Stimulated activated CD8-positive, alpha-beta memory T cell treated with anti-CD3 and anti-CD28 coated beads, Interleukin-2, amount 100 ng/mL, for 48 hours (primary cell): ENCODE measurements around the gene SMC5.
"Not testable (repeated sequence)": the region's sequence is repeated elsewhere in the genome, so short reads cannot be mapped to it uniquely, and the experiment has no call there.

ENCODE experiments used
- DNase-seq, 2 donors: peaks; one replicate each; pipeline ENCODE4 v3.0.0-alpha.2; 2020; ENCODE audit warnings: low read depth in 2 of 2

SMC5 gene

DNA sequence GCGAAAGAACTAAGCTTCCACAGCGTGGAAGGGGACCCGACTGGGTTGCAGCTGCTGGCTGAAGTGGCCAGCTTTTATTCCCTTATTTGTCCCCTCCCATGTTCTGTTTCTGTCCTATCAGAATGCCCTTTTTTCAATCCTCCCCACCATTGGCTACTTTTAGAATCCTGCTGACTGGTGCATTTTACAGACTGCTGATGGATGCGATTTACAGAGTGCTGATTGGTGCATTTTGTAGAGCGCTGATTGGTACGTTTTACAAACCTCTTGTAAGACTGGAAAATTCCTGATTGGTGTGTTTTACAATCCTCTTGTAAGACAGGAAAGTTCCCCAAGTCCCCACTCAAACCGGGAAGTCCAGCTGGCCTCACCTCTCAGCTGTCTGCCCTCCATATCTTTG lies 105.0 kb downstream of the SMC5 start:
- DNase-seq: no peak

DNA sequence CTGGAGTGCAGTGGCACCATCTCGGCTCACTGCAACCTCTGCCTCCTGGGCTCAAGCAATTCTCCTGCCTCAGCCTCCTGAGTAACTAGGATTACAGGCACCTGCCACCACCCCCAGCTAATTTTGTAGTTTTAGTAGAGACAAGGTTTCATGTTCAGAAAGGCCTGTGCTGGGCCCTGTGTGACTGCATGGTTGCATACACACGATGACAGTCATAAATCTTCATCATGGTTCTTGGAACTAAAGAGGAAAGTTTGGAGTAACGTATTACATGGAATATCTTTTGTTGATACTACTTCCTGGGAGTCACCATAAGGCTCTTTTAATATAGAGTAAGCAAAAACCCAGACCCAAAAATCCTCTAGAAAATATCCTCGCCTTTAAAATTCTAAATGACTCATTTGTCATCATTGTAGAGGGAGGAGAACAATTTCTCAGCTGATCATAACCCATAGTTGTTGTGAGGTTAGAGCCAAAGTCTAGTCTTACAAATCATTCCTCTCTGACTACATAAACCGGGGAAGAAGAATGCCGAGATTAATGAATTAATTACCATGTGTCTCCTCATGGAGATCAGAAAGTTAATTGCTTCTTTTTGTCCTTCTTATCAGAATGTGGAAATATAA lies 108.6 kb downstream of the SMC5 start:
- DNase-seq: no peak

DNA sequence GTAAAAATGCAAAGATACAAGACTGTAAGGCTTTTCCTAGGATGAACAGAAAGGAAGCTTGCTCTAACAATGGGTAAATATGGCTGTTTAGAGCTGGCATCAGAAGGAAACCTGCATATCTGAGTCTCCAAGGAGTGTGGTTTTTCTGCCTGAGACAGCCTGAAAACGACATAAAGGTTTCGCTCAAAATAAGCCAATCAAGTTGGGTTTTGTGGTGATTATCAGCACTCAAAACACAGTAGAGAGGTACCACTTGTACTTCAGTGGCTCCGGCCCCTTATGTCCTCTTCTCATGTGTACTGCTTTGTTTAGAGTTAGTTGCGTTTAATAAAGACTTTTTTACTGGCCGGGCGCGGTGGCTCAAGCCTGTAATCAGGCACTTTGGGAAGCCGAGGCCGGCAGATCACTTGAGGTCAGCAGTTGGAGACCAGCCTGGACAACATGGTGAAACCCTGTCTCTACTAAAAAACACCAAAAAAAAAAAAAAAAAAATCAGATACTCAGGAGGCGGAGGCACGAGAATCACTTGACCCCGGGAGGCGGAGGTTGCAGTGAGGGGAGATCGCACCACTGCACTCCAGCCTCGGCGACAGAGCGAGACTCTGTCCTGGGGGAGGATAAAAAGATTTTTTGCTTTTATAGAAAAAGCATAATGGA lies 116.3 kb downstream of the SMC5 start:
- DNase-seq: no peak

DNA sequence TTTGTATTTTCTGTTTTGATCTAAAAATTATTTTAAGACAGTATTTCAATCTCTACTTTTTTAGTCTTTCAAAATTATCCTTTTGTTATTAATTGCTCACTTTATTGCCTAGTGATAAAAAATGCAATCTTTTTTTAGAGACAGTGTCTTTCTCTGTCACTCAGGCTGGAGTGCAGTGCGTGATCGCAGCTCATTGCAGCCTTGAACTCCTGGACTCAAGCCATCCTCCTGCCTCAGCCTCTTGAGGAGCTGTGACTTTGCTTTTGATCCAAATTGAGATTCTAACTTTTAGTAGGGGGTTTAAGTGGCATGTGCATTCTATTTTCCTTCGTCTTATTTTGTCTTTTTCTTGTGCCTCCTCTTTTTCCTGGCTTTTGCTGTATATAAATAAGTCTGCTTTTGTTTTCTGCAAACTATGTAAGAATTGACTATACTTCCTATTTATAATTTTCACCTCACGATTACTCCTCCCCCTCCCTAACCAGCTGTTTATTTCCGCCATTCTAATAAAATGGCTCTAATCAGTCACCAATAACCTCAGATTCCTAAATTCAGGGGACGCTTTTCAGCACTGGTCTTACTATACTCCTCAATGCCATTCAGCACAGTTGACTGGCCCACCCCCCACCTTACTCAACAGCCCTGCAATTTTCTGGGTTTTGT lies 123.4 kb downstream of the SMC5 start:
- no peak for DNase-seq

DNA sequence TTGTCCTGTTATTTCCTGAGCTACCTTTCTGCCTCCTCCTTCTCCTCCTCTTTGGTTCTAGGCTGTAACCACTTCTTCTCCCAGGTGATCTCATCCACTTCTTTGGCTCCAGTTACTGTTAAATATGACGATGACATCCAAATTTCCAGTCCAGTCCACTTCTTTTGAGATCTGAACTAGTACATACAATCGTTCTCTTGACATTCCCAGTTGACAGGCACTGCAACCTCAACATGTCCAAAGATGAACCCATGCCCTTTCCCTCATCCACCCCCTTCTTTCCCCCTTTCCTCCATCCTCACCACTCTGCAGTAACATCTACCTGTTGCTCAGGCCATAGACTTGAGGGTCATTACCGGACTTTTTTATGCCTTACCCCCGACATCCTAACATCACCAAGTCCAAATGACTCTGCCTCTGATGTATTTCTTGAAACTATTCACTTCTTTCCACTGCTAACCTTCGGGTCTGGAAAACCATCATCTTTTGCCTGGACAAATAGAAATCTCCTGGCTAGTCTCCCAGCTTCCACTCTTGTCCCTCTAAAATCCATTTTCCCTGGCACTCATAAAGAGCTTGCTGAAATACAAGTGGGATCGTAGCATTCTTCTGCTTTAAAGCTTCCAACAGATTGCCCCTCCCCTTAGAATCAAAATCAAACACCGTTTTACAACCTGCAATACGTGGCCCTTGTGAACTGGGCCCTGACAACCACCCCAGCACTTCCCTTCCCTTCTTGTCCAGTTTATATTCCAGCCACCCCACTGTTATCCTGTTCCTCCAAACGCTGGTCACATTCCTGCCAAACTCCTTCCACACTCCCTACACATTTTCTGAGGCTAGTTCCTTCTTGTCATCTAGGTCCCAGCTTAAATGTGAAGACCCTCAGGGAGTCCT lies 124.2 kb downstream of the SMC5 start:
- no peak for DNase-seq

DNA sequence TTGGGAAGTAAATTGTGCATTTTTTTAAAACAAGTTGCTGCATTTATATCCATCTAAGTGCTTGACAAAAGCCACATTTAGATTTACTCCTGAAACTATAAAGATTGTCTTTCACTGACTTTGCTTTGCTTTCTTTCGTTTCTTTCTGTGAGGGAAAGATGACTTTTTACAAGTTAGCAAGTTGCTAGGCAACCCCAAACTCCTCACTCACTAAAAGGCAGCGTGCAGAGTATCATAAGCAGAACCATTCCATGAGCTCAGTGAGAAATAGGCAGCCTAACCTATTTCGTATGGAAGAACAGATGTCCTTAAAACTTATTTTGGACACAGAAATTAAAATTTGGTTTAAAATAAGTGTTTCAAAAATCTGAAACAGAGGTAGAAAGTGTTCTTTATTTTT lies 126.6 kb downstream of the SMC5 start:
- DNase-seq: no peak

DNA sequence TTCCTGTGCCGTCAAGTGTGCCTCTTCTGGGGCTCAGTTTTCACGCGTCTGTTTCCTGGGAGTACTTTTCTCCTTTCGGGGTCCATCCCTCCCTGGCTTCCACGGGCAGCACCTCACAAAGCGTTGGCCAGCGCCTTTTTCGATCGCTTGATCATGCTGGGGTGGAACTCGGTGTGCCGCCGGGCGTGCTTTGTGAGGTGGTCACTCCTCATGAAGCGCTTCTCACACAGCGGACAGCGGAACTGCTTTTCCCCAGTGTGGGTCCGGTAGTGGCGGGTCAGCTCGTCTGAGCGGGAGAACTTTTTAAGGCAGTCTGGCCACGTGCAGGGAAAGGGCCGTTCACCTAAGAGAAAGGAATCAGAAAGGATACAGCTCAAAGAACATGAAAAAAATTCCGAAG lies 128.9 kb downstream of the SMC5 start:
- DNase-seq: no peak

DNA sequence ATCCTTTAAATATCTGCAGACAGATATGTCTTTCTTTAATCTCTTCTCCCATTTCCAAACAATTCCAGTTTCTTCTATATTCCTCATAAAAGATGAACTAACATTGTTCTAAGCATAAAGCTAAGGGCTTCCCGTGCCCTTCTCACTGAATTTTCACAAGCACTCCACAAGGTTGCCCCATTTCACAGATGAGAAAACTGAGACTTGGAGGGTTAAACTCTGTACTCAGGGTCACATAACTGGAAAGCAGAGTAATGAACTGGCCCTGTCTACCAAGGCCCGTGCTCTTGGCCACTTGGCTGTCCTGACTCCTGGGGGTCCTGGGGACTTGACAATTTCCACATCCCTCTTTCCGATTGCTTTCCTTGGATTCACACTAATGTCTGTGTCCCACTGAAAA lies 130.4 kb downstream of the SMC5 start:
- DNase-seq: no peak

DNA sequence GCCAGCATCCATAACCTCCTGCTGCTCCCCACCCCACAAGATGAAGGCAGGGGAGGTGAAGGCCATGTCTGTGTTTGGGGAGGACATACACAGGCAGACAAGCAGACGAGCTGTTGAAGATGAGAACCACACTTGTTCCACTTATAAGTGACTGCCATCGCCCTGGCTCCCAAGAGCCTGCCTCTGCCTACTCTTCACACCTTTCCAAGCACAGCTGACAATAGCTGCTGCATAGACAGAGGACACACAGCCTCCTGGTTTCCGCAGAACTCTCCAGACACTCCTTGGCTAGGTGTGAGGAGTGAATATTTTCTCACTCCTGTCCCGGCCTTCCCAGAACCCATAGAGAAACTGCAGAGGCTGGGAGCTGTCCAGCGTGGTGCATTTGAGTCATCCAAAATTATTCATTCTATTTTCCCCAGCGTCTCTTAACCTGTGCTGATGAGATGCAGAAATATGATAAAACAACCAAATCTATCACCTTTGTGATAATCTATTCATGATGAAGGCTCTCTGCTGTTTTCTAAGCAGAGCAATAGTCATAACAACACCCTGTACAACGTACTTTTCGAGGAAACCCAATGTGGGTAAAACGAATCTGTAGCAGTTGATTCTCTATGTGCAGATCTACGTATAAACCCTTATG lies 131.0 kb downstream of the SMC5 start:
- no peak for DNase-seq

DNA sequence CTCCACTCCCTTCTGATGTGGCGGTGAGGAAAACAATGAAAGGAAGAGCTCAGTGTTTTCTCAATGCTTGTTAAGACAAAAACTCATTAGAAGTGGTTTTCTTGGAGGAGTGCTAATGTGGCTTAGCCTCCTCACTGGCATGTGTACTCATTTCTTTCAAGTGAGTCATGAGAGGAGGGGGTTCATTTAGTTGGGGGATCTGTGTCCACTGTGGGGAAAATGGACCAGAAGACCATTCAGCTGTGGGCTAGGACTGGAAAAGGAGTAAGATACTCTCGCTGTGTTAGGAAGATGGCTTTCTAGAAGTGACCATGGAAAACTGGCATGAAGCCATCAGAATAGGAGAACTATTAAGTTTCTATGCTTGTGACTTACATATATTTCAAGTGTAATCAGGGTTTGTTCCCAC lies 132.2 kb downstream of the SMC5 start:
- no peak for DNase-seq

DNA sequence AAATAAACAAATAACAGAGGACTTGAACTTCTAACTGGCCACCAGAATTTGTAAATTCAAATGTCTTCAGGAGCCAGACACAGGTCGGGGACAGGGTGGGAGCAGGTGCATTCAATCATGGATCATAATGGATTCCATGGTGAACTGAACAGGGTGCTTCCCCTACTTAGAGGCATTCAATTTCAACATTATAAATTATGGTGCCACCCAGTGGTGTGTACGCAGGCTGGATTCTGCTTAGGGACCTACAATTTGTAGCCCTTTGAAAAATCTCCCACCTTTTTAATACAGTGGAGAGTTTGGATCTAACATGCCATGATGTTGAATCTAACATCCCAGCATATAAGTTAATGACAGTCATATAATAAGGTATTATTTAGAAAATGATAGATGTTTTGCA lies 133.4 kb downstream of the SMC5 start:
- DNase-seq: no peak

DNA sequence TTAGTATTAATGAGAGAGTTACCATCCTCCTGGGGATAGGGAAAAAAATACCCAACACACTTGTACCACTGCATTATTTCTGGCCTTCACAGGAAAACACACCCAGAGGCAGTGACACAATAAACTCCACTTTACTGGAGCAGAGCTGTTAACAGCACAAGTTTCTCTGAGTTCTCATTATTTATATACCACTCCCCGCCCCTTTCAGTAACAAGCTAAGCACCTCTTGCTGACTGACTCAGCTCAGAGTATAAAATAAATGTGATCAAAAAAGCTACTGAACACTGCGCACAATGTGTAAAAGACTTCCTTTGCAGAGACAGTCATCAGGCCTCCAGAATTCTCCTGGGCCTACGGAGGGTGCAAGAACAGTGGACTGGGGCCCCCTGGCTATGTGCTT lies 134.1 kb downstream of the SMC5 start:
- no peak for DNase-seq

DNA sequence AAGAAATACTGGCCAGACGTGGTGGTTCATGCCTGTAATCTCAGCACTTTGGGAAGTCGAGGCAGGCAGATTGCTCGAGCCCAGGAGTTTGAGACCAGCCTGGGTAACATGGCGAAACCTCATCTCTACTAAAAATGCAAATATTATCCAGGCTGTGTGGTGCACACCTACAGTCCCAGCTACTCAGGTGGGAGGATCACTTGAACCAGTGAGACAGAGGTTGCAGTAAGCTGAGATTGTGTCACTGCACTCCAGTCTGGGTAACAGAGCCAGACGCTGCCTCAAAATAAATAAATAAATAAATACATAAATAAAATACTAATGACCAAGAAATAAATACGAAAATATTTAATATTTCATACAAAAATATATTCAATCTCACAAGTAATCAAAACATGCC lies 136.9 kb downstream of the SMC5 start:
- no peak for DNase-seq

DNA sequence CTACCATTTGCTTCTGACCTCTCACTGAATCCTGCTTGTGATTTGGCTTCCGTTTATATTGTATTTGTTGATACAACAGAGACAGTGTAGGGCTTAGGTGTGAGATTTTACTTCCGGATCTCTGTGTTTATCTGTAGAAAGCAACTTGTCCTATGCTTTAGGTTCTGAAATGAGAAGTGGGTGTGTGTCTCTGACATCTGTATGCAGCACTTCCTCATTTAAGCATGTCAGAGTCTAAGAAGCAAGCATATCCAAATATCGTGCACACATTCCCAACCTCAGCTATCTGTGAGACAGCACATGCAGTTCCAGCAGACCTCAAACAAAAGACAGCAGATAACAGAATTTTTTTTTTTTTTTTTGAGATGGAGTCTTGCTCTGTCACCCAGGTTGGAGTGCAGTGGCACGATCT lies 139.4 kb downstream of the SMC5 start:
- no peak for DNase-seq

DNA sequence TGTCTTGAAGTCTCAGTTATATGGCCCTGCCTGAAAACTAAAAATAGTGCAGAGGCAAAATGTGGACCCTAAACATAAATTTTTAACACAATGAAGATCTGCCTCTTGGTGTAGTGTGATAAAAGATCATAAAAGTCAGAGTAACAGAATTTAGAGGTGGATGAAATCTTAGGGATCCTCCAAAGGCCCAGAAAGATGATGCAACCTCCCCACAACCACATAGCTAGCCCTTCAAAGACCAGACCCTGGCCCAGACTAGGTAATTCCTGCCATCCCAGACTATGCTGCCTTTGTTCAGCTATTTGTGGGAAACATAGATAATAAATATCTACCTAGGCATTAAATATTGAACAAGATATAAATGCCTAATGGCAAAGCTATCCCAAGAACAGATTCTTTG lies 140.4 kb downstream of the SMC5 start:
- no peak for DNase-seq

DNA sequence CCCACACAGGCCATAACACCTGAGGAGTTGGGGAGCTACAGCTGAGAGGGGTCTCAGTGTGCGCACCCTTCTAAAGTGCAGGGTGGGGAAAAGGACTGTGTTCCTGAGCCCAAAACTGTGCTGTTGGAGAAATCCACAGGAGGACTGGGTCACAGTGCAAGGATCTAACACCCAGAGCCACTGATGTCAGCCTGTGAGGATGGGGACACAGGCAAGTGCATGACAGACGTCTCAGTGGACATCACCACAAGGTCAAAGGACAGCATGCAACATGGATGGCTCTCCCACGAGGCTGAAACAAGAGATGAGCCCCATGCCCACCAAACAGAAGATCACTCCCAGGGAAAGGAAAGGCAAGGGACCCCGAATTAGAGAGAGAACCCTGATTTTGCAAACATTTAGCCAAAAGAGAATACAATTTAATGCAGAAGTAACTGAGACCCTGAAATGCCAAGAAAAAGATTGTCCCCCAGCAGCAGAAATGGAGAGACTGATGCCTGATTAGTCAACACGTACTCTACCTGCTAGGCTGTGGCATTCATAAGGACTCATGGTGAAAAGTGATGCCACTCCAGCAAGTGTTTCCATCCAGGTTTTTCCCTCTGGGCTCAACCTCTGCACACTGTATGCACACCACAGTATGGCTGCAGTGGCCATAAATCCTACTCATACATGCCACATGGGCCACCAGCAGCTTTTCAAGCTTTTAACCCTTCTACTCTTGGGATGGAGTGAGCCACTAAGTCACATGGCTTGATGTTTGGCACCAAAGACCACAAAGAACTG lies 141.5 kb downstream of the SMC5 start:
- no peak for DNase-seq

DNA sequence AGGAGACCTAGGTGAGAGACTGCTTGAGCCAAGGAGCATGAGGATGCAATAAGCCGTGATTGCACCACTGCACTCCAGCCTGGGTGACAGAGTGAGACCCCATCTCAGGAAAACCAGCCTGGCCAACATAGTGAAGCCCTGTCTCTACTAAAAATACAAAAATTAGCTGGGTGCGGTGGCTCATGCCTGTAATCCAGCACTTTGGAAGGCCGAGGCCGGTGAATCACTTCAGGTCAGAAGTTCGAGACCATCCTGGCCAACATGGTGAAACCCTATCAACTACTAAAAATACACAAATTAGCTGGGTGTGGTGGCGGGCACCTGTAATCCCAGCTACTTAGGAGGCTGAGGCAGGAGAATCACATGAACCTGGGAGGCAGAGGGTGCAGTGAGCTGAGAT lies 142.5 kb downstream of the SMC5 start:
- DNase-seq: not testable (repeated sequence)

DNA sequence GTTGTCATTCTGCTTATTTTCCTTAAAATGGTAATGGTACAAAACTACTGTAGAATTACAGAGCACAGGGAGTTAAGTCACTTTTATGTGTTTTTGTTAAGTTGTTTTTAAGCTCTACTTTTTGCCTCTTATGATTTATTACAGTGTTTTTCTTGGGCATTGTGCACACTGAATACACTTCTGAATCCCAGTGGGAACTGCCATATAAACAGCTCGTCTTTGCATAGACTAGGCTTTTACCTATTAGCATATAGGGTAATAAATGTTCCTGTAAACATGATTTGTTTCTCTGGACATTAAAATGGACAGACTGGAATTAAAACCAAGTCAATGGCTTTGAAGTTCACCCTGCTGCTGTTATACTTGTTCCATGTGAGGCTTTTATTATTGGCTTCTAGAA lies 143.4 kb downstream of the SMC5 start:
- no peak for DNase-seq

DNA sequence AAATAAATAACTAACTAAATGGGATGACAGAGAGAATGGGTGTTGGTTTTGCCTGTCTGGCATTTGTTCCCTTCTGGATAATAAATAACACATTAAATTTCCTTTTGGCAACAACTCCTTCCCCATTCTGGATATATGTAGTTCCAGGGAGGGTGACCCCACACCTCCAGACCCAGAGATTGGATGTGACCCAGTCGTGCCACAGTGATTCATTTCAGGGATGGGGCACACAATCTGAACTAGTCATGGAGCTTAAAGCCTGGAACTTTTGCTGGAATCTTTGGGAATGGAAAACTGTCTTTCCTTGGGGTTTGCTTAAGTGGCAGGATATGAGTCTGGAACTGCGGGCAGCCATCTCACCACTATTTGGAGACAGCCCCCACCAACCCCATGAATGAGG lies 144.4 kb downstream of the SMC5 start:
- DNase-seq: no peak

DNA sequence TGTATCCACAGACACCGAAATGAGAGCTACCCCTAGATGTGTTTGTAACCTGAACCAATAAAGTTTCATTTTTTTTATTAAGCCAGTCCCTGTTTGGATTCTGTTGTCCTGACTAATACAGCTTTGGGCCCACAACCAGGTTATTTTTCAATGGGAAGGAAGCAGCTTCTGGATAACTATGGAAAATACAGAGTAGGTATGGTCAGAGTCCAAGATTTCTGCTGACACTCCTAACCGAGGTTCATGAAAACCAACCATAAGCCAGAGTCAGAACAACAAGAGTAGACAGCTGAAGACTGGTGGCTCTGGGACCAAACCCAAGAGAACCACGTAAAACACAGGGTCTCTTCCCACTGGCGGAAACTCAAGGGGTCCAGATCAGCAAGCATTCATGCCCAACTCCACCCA lies 144.8 kb downstream of the SMC5 start:
- no peak for DNase-seq

DNA sequence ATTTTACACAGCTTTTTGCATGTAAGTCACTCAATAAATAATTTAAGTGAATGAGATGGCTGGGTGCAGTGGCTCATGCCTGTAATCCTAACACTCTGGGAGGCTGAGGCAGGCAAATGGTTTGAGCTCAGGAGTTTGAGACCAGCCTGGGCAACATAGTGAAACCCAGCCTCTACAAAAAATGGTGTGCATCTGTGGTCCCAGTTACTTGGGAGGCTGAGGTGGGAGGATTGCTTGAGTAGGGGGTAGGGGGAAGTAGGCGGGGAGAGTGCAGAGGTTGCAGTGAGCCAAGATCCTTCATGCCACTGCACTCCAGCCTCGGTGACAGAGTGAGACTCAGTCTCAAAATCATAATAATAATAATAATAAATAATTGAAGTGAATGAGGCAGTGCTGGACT lies 145.5 kb downstream of the SMC5 start:
- no peak for DNase-seq
